ENCODE data around the gene FBXL20.

The FBXL20 gene

GRCh38 chr17:39352986-39353385 lies 48.4 kb downstream of the FBXL20 start:
- no peak overlapping the region for H2BK5ac ChIP-seq (ENCODE audit: low read depth, low read length, poor library complexity)
- no CpG with 5 or more reads among the region's 2 CpGs for WGBS (ENCODE audit: extremely low coverage, insufficient coverage, insufficient read length)

GRCh38 chr17:39352511-39352910 lies 48.9 kb downstream of the FBXL20 start:
- Histone ChIP-seq H3K18ac (ENCODE audit: low read length) (no peak overlapping the region), H4K91ac (ENCODE audit: low read depth, low read length) (no peak overlapping the region), H3K9me3 (ENCODE audit: insufficient read depth, low read depth, low read length) (no peaks in the 10 kb centered on the region), H3K4me2 (ENCODE audit: low read length) (no peak overlapping the region), H3K14ac (ENCODE audit: low read length) (no peak overlapping the region), H2BK120ac (ENCODE audit: insufficient read depth, low read length, poor library complexity) (no peak overlapping the region), H3K4ac (ENCODE audit: low read depth, low read length) (no peak overlapping the region), H3K4me1 (ENCODE audit: control insufficient read depth in 1 of 2, insufficient read depth in 2 of 2, low read length in 2 of 2) (no peaks in the 10 kb centered on the region), H3K27ac (ENCODE audit: low read depth, low read length) (no peak overlapping the region), H3K79me1 (ENCODE audit: low read length) (no peaks in the 10 kb centered on the region), H2AFZ (ENCODE audit: insufficient read depth, low read length, poor library complexity) (no peak overlapping the region), H3K79me2 (ENCODE audit: control insufficient read depth, insufficient read depth, low read length, poor library complexity) (no peaks in the 10 kb centered on the region), H3K23ac (ENCODE audit: low read length) (no peak overlapping the region), H3K27me3 (ENCODE audit: insufficient read depth, low read length) (no peaks in the 10 kb centered on the region), H4K12ac (ENCODE audit: low read depth, low read length) (no peak overlapping the region), H2AK5ac (ENCODE audit: low read length) (no peak overlapping the region), H3K9ac (ENCODE audit: low read length) (no peak overlapping the region), H2BK5ac (ENCODE audit: low read depth, low read length, poor library complexity) (no peak overlapping the region), H3K4me3 (ENCODE audit: low read depth, low read length) (no peak overlapping the region), H3K36me3 (ENCODE audit: control insufficient read depth in 1 of 2, insufficient read depth in 2 of 2, low read length in 2 of 2) (no peaks in the 10 kb centered on the region), H2BK12ac (ENCODE audit: low read length) (no peak overlapping the region), H4K8ac (ENCODE audit: low read depth, low read length) (no peak overlapping the region)
- no peak for DNase-seq
- WGBS (ENCODE audit: extremely low coverage, insufficient coverage, insufficient read length) = no CpG with 5 or more reads among the region's 4 CpGs

More at GRCh38 chr17:39352986-39353385, 48.4 kb downstream of the FBXL20 start:
- no peak overlapping the region for H3K4me2 ChIP-seq (ENCODE audit: low read length)
- H4K8ac ChIP-seq (ENCODE audit: low read depth, low read length) = no peak overlapping the region
- H4K12ac ChIP-seq (ENCODE audit: low read depth, low read length) = no peak overlapping the region
- no peak overlapping the region for H3K18ac ChIP-seq (ENCODE audit: low read length)
- no peak overlapping the region for H3K14ac ChIP-seq (ENCODE audit: low read length)
- H3K27me3 ChIP-seq (ENCODE audit: insufficient read depth, low read length) = no peaks in the 10 kb centered on the region
- no peak overlapping the region for H2AK5ac ChIP-seq (ENCODE audit: low read length)
- no peak overlapping the region for H3K4me3 ChIP-seq (ENCODE audit: low read depth, low read length)
- no peaks in the 10 kb centered on the region for H3K9me3 ChIP-seq (ENCODE audit: insufficient read depth, low read depth, low read length)
- no peak overlapping the region for H2AFZ ChIP-seq (ENCODE audit: insufficient read depth, low read length, poor library complexity)
- DNase-seq = no peak
- no peaks in the 10 kb centered on the region for H3K4me1 ChIP-seq (ENCODE audit: control insufficient read depth in 1 of 2, insufficient read depth in 2 of 2, low read length in 2 of 2)
- H2BK12ac ChIP-seq (ENCODE audit: low read length) = no peak overlapping the region
- H3K4ac ChIP-seq (ENCODE audit: low read depth, low read length) = no peak overlapping the region
- no peaks in the 10 kb centered on the region for H3K36me3 ChIP-seq (ENCODE audit: control insufficient read depth in 1 of 2, insufficient read depth in 2 of 2, low read length in 2 of 2)
- H3K23ac ChIP-seq (ENCODE audit: low read length) = no peak overlapping the region
- H2BK120ac ChIP-seq (ENCODE audit: insufficient read depth, low read length, poor library complexity) = no peak overlapping the region
- H4K91ac ChIP-seq (ENCODE audit: low read depth, low read length) = no peak overlapping the region
- no peaks in the 10 kb centered on the region for H3K79me2 ChIP-seq (ENCODE audit: control insufficient read depth, insufficient read depth, low read length, poor library complexity)
- no peaks in the 10 kb centered on the region for H3K79me1 ChIP-seq (ENCODE audit: low read length)
- no peak overlapping the region for H3K27ac ChIP-seq (ENCODE audit: low read depth, low read length)
- no peak overlapping the region for H3K9ac ChIP-seq (ENCODE audit: low read length)

- H3K4me2 ChIP-seq (ENCODE audit: low read length) = no peak overlapping the region
- H4K12ac ChIP-seq (ENCODE audit: low read depth, low read length) = no peak overlapping the region
- H3K9me3 ChIP-seq (ENCODE audit: insufficient read depth, low read depth, low read length) = no peaks in the 10 kb centered on the region
- no peak overlapping the region for H2AFZ ChIP-seq (ENCODE audit: insufficient read depth, low read length, poor library complexity)
- no peaks in the 10 kb centered on the region for H3K79me1 ChIP-seq (ENCODE audit: low read length)
- no peak overlapping the region for H2AK5ac ChIP-seq (ENCODE audit: low read length)
- H3K4me3 ChIP-seq (ENCODE audit: low read depth, low read length) = no peak overlapping the region
- no peak overlapping the region for H2BK120ac ChIP-seq (ENCODE audit: insufficient read depth, low read length, poor library complexity)
- H3K18ac ChIP-seq (ENCODE audit: low read length) = no peak overlapping the region
- no peaks in the 10 kb centered on the region for H3K36me3 ChIP-seq (ENCODE audit: control insufficient read depth in 1 of 2, insufficient read depth in 2 of 2, low read length in 2 of 2)
- no peak overlapping the region for H3K9ac ChIP-seq (ENCODE audit: low read length)
- no peaks in the 10 kb centered on the region for H3K4me1 ChIP-seq (ENCODE audit: control insufficient read depth in 1 of 2, insufficient read depth in 2 of 2, low read length in 2 of 2)
- no peak overlapping the region for H3K14ac ChIP-seq (ENCODE audit: low read length)
- no peak overlapping the region for H3K4ac ChIP-seq (ENCODE audit: low read depth, low read length)
- no peaks in the 10 kb centered on the region for H3K27me3 ChIP-seq (ENCODE audit: insufficient read depth, low read length)
- no peak overlapping the region for H4K8ac ChIP-seq (ENCODE audit: low read depth, low read length)
- DNase-seq = no peak
- no peak overlapping the region for H4K91ac ChIP-seq (ENCODE audit: low read depth, low read length)
- H3K27ac ChIP-seq (ENCODE audit: low read depth, low read length) = no peak overlapping the region
- H3K79me2 ChIP-seq (ENCODE audit: control insufficient read depth, insufficient read depth, low read length, poor library complexity) = no peaks in the 10 kb centered on the region
- no peak overlapping the region for H2BK12ac ChIP-seq (ENCODE audit: low read length)
- no peak overlapping the region for H2BK5ac ChIP-seq (ENCODE audit: low read depth, low read length, poor library complexity)
- H3K23ac ChIP-seq (ENCODE audit: low read length) = no peak overlapping the region
Observed at GRCh38 chr17:39351508-39351907, 49.9 kb downstream of the FBXL20 start.

- WGBS (ENCODE audit: extremely low coverage, insufficient coverage, insufficient read length) = no CpG with 5 or more reads among the region's 3 CpGs
- no peak overlapping the region for H3K27ac ChIP-seq (ENCODE audit: low read depth, low read length)
- H2AK5ac ChIP-seq (ENCODE audit: low read length) = no peak overlapping the region
- H3K9ac ChIP-seq (ENCODE audit: low read length) = no peak overlapping the region
- no peak overlapping the region for H4K91ac ChIP-seq (ENCODE audit: low read depth, low read length)
- H3K27me3 ChIP-seq (ENCODE audit: insufficient read depth, low read length) = no peaks in the 10 kb centered on the region
- peak; percentile 54 to 86 for DNase-seq
- no peak overlapping the region for H3K4me3 ChIP-seq (ENCODE audit: low read depth, low read length)
- H4K12ac ChIP-seq (ENCODE audit: low read depth, low read length) = no peak overlapping the region
- no peak overlapping the region for H3K4ac ChIP-seq (ENCODE audit: low read depth, low read length)
- no peaks in the 10 kb centered on the region for H3K36me3 ChIP-seq (ENCODE audit: control insufficient read depth in 1 of 2, insufficient read depth in 2 of 2, low read length in 2 of 2)
- H3K4me1 ChIP-seq (ENCODE audit: control insufficient read depth in 1 of 2, insufficient read depth in 2 of 2, low read length in 2 of 2) = no peaks in the 10 kb centered on the region
- no peak overlapping the region for H2AFZ ChIP-seq (ENCODE audit: insufficient read depth, low read length, poor library complexity)
- H4K8ac ChIP-seq (ENCODE audit: low read depth, low read length) = no peak overlapping the region
- no peak overlapping the region for H2BK12ac ChIP-seq (ENCODE audit: low read length)
- H3K9me3 ChIP-seq (ENCODE audit: insufficient read depth, low read depth, low read length) = no peaks in the 10 kb centered on the region
- no peaks in the 10 kb centered on the region for H3K79me2 ChIP-seq (ENCODE audit: control insufficient read depth, insufficient read depth, low read length, poor library complexity)
- H2BK120ac ChIP-seq (ENCODE audit: insufficient read depth, low read length, poor library complexity) = no peak overlapping the region
- H3K4me2 ChIP-seq (ENCODE audit: low read length) = no peak overlapping the region
- no peak overlapping the region for H2BK5ac ChIP-seq (ENCODE audit: low read depth, low read length, poor library complexity)
- H3K14ac ChIP-seq (ENCODE audit: low read length) = no peak overlapping the region
- H3K79me1 ChIP-seq (ENCODE audit: low read length) = no peaks in the 10 kb centered on the region
- H3K23ac ChIP-seq (ENCODE audit: low read length) = no peak overlapping the region
- no peak overlapping the region for H3K18ac ChIP-seq (ENCODE audit: low read length)
Observed at GRCh38 chr17:39349246-39349645, 52.2 kb downstream of the FBXL20 start.

All from trophoblast cell (in vitro differentiated cells and primary cell).